Measurements from ENCODE around the gene OGT. TPM values are rescaled to one million over a fixed set of nuclear protein-coding genes. Genes with fewer than 3 reads are reported as not detected.

OGT gene
- total RNA-seq, 1 donor from 2014 or later = 146 TPM

GRCh38 chrX:71615954-71616353 is 83.0 kb downstream of the OGT start:
- Mint-ChIP-seq H3K4me3 (ENCODE audit: low read depth) (no peak overlapping the region), H3K27ac (no peak overlapping the region)
- DNase-seq (ENCODE audit: low spot score, unreplicated experiment) = no peak

GRCh38 chrX:71616672-71617529 is 84.0 kb downstream of the OGT start:
- DNase-seq (ENCODE audit: low spot score, unreplicated experiment) = no peak
- Mint-ChIP-seq H3K9me3 (ENCODE audit: low read depth) (peaks cover 8% of the 10 kb centered on the region), H3K36me3 (ENCODE audit: insufficient read depth) (peaks cover 5% of the 10 kb centered on the region), H3K27me3 (no peaks in the 10 kb centered on the region), H3K4me1 (ENCODE audit: low read depth) (no peaks in the 10 kb centered on the region), H3K27ac (no peak overlapping the region), H3K4me3 (ENCODE audit: low read depth) (no peak overlapping the region)
- TF ChIP-seq, protein P1, sequence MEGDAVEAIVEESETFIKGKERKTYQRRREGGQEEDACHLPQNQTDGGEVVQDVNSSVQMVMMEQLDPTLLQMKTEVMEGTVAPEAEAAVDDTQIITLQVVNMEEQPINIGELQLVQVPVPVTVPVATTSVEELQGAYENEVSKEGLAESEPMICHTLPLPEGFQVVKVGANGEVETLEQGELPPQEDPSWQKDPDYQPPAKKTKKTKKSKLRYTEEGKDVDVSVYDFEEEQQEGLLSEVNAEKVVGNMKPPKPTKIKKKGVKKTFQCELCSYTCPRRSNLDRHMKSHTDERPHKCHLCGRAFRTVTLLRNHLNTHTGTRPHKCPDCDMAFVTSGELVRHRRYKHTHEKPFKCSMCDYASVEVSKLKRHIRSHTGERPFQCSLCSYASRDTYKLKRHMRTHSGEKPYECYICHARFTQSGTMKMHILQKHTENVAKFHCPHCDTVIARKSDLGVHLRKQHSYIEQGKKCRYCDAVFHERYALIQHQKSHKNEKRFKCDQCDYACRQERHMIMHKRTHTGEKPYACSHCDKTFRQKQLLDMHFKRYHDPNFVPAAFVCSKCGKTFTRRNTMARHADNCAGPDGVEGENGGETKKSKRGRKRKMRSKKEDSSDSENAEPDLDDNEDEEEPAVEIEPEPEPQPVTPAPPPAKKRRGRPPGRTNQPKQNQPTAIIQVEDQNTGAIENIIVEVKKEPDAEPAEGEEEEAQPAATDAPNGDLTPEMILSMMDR (IDR thresholded peaks at IDR 0.05; ENCODE audit: unreplicated experiment) = no peak

More at GRCh38 chrX:71615954-71616353, 83.0 kb downstream of the OGT start:
- Mint-ChIP-seq H3K4me1 (ENCODE audit: low read depth) (no peaks in the 10 kb centered on the region), H3K27me3 (no peaks in the 10 kb centered on the region), H3K36me3 (ENCODE audit: insufficient read depth) (peaks cover 11% of the 10 kb centered on the region), H3K9me3 (ENCODE audit: low read depth) (peaks cover 8% of the 10 kb centered on the region)
- TF ChIP-seq, protein P1 (IDR thresholded peaks at IDR 0.05; ENCODE audit: unreplicated experiment) = no peak

DNA sequence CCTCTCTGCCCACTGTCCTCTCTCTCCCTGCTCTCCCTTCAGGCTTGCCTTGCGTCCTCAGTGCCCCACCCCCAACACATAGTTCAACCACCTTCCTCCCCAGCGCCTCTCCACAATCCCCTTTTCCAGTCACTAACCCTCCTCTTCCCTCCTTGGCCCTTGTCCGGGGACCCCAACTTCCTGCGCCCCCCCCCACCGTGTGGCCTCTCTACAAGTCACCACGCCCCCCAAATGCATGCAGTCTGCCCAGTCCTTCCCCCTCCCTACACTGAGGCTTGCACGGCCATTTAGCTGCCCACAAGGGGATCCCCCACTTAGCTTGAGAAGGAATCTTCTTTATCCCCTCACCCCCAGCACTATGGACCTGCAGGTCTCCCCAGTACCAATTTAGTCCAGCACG is 84.8 kb downstream of the OGT start:
- H3K27ac Mint-ChIP-seq = no peak overlapping the region
- H3K27me3 Mint-ChIP-seq = no peaks in the 10 kb centered on the region
- H3K4me3 Mint-ChIP-seq (ENCODE audit: low read depth) = no peak overlapping the region
- peaks cover 3% of the 10 kb centered on the region for H3K36me3 Mint-ChIP-seq (ENCODE audit: insufficient read depth)
- H3K4me1 Mint-ChIP-seq (ENCODE audit: low read depth) = no peaks in the 10 kb centered on the region
- no peak for DNase-seq (ENCODE audit: low spot score, unreplicated experiment)
- TF ChIP-seq, protein P1 (IDR thresholded peaks at IDR 0.05; ENCODE audit: unreplicated experiment) = no peak
- peaks cover 8% of the 10 kb centered on the region for H3K9me3 Mint-ChIP-seq (ENCODE audit: low read depth)

- no peak within 1 kb of the TSS for H3K4me3 Mint-ChIP-seq (ENCODE audit: low read depth)
- DNase-seq (ENCODE audit: low spot score, unreplicated experiment) = no peak
- H3K27me3 Mint-ChIP-seq = no peaks in the 10 kb centered on the region
- no peak within 1 kb of the TSS for H3K27ac Mint-ChIP-seq
- H3K36me3 Mint-ChIP-seq (ENCODE audit: insufficient read depth) = peaks cover 3% of the 10 kb centered on the region
- TF ChIP-seq, protein P1 (IDR thresholded peaks at IDR 0.05; ENCODE audit: unreplicated experiment) = no peak
- H3K4me1 Mint-ChIP-seq (ENCODE audit: low read depth) = no peaks in the 10 kb centered on the region
- H3K9me3 Mint-ChIP-seq (ENCODE audit: low read depth) = peaks cover 8% of the 10 kb centered on the region
These were observed 85.4 kb downstream of the OGT start, which contains the start of gene CXCR3 for GRCh38 chrX:71618303-71618721. Gene CXCR3 (minus strand): TSS chrX:71618511. CDS start chrX:71618449, 62 bp downstream.

DNA sequence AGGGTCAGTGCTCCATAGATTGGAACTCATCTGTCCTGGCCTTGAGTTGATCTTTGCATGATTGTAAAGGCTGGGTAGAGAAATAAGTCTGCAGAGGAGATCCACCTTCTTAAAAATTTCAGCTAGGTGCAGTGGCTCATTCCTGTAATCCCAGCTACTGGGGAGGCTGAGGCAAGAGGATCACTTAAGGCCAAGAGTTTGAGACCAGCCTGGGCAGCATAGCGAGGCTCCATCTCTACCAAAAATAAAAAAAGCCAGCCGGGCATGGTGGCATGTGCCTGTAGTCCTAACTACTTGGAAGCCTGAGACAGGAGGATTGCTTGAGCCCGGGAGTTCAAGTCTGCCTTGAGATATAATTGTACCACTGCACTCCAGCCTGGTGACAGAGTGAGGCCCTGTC is 85.9 kb downstream of the OGT start:
- Mint-ChIP-seq H3K4me3 (ENCODE audit: low read depth) (no peak overlapping the region), H3K9me3 (ENCODE audit: low read depth) (peaks cover 8% of the 10 kb centered on the region), H3K4me1 (ENCODE audit: low read depth) (no peaks in the 10 kb centered on the region), H3K27ac (no peak overlapping the region), H3K27me3 (no peaks in the 10 kb centered on the region), H3K36me3 (ENCODE audit: insufficient read depth) (peaks cover 3% of the 10 kb centered on the region)
- no peak for DNase-seq (ENCODE audit: low spot score, unreplicated experiment)
- TF ChIP-seq, protein P1 (IDR thresholded peaks at IDR 0.05; ENCODE audit: unreplicated experiment) = no peak
